Lower leg skin (tissue), 3 donors: ENCODE measurements around the gene FXYD5.

Experiments used
- POLR2A ChIP-seq, 2 donors: fragments of 450-650 bp; IDR thresholded peaks; one replicate each; pipeline ENCODE4 v1.6.1; 2016 to 2017; ENCODE audit warnings: antibody characterized with exemption in 2 of 2, mild to moderate bottlenecking in 1 of 2, moderate library complexity in 1 of 2
- TF ChIP-seq, protein P1 (sequence below), 3 donors: fragments of 450-650 bp; IDR thresholded peaks; one replicate each; pipeline ENCODE4 v1.5.1; 2016; ENCODE audit warnings: antibody characterized with exemption in 3 of 3, mild to moderate bottlenecking in 3 of 3, moderate library complexity in 2 of 3

DNA sequence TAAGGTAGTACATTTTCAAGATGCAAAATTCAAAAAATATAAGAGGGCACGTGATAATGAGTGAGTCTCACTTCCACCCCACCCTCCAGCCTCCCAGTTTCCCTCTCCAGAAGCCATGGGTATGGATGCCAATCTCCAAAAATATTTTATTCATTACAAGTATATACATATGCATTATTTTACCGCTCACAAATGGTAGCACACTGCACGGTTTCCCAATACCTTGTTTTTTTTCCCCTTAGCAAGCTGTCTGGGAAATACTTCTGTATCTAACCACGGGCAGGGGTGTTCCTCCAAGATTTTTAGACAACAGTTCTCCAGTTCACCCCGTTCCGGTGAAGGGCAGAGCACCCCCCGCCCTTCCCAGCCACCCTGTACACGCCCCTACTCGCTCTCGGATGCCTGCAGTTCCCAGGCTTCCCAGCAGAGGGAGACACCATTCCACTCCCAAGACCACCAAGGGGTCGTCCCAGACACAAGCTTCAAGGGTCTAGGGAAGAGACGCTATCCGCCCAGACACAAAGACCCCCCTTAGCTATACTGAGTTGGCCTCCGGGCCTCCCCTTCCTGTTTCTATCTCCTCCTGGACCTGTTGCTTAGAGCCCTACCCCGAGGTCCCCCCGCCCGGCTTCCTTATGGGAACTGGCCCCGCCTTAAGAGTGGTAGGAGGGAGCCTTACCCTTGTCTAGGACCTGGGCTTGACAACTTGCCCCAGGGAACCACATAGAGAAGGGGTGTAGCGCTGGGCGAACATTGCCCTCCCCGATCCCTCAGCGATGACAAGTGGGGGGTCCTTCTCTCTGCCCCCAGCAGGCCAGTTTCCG is 40.0 kb upstream of the FXYD5 start:
- no peak for TF ChIP-seq POLR2A (IDR thresholded peaks at IDR 0.05)
- TF ChIP-seq, protein P1, sequence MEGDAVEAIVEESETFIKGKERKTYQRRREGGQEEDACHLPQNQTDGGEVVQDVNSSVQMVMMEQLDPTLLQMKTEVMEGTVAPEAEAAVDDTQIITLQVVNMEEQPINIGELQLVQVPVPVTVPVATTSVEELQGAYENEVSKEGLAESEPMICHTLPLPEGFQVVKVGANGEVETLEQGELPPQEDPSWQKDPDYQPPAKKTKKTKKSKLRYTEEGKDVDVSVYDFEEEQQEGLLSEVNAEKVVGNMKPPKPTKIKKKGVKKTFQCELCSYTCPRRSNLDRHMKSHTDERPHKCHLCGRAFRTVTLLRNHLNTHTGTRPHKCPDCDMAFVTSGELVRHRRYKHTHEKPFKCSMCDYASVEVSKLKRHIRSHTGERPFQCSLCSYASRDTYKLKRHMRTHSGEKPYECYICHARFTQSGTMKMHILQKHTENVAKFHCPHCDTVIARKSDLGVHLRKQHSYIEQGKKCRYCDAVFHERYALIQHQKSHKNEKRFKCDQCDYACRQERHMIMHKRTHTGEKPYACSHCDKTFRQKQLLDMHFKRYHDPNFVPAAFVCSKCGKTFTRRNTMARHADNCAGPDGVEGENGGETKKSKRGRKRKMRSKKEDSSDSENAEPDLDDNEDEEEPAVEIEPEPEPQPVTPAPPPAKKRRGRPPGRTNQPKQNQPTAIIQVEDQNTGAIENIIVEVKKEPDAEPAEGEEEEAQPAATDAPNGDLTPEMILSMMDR (IDR thresholded peaks at IDR 0.05), result peak in 1 of 3 donors; percentile 91
